SK-N-SH treated with all-trans-retinoic acid at 6 μM for 48 hours (cell line): ENCODE results near the gene MAP3K13.

ENCODE experiments used
- ATAC-seq: fragments of 200-7000 bp; cut with Tn5 transposase; 3 replicates; pipeline ENCODE4 v1.9.1; 2020; ENCODE audit warnings: mild to moderate bottlenecking, moderate library complexity
- BACH2 ChIP-seq: fragments of 250-450 bp; sonication (Bioruptor Pico); IDR thresholded peaks from 2 replicates; pipeline ENCODE4 v1.9.0; 2021; ENCODE audit warnings: mild to moderate bottlenecking, borderline replicate concordance
- CSDC2 ChIP-seq: fragments of 250-450 bp; sonication (Bioruptor Pico); IDR thresholded peaks from 2 replicates; pipeline ENCODE4 v1.5.0; 2020; ENCODE audit warnings: mild to moderate bottlenecking, moderate library complexity
- ESRRG ChIP-seq: fragments of 250-450 bp; sonication (Bioruptor Pico); IDR thresholded peaks from 2 replicates; pipeline ENCODE4 v1.6.1; 2021; ENCODE audit warnings: mild to moderate bottlenecking
- GLIS3 ChIP-seq: fragments of 250-450 bp; sonication (Bioruptor Pico); IDR thresholded peaks from 2 replicates; pipeline ENCODE4 v1.5.0; 2020; ENCODE audit warnings: mild to moderate bottlenecking, moderate library complexity
- ISL1 ChIP-seq: fragments of 250-450 bp; sonication (Bioruptor Pico); IDR thresholded peaks from 2 replicates; pipeline ENCODE4 v2.1.2; 2022; ENCODE audit warnings: mild to moderate bottlenecking, moderate library complexity
- PPARA ChIP-seq: fragments of 250-450 bp; sonication (Bioruptor Pico); IDR thresholded peaks from 2 replicates; pipeline ENCODE4 v1.5.0; 2020; ENCODE audit warnings: mild to moderate bottlenecking, borderline replicate concordance
- RARB ChIP-seq: fragments of 250-450 bp; sonication (Bioruptor Pico); IDR thresholded peaks from 2 replicates; pipeline ENCODE4 v1.8.0; 2021; ENCODE audit warnings: mild to moderate bottlenecking, moderate library complexity
- SNAI2 ChIP-seq: fragments of 250-450 bp; sonication (Bioruptor Pico); IDR thresholded peaks from 2 replicates; pipeline ENCODE4 v1.5.0; 2020; ENCODE audit warnings: mild to moderate bottlenecking, moderate library complexity
- TCF4 ChIP-seq: fragments of 250-450 bp; sonication (Bioruptor Pico); IDR thresholded peaks from 2 replicates; pipeline ENCODE4 v1.8.0; 2021; ENCODE audit warnings: mild to moderate bottlenecking, moderate library complexity, borderline replicate concordance
- TOX ChIP-seq: fragments of 250-450 bp; sonication (Bioruptor Pico); IDR thresholded peaks from 2 replicates; pipeline ENCODE4 v1.8.0; 2021; ENCODE audit warnings: mild to moderate bottlenecking, moderate library complexity, borderline replicate concordance
- ZFP3 ChIP-seq: fragments of 250-450 bp; sonication (Bioruptor Pico); IDR thresholded peaks from 2 replicates; pipeline ENCODE4 v1.5.0; 2020; ENCODE audit warnings: mild to moderate bottlenecking, moderate library complexity
- ZFP30 ChIP-seq: fragments of 450-650 bp; formaldehyde crosslinking; IDR thresholded peaks from 2 replicates; pipeline ENCODE4 v1.5.0; 2022; ENCODE audit warnings: mild to moderate bottlenecking, moderate library complexity
- ZNF565 ChIP-seq: fragments of 450-650 bp; formaldehyde crosslinking; conservative IDR thresholded peaks from 2 replicates; pipeline ENCODE4 v1.5.0; 2020; ENCODE audit warnings: low read depth, mild to moderate bottlenecking, moderate library complexity
- ZNF70 ChIP-seq: fragments of 450-650 bp; formaldehyde crosslinking; IDR thresholded peaks from 2 replicates; pipeline ENCODE4 v1.5.0; 2020; ENCODE audit warnings: mild to moderate bottlenecking, moderate library complexity
- ZNF8 ChIP-seq: fragments of 450-650 bp; formaldehyde crosslinking; IDR thresholded peaks from 2 replicates; pipeline ENCODE4 v1.5.0; 2020; ENCODE audit warnings: mild to moderate bottlenecking, moderate library complexity
- TF ChIP-seq, protein P1 (sequence below): fragments of 250-450 bp; sonication (Bioruptor Pico); IDR thresholded peaks from 2 replicates; pipeline ENCODE4 v1.5.1; 2020; ENCODE audit warnings: low read depth, mild to moderate bottlenecking, moderate library complexity
- TF ChIP-seq, protein P2 (sequence below): fragments of 250-450 bp; sonication (Bioruptor Pico); IDR thresholded peaks from 2 replicates; pipeline ENCODE4 v1.5.0; 2020; ENCODE audit warnings: mild to moderate bottlenecking, moderate library complexity
- TF ChIP-seq, protein P3 (sequence below): fragments of 250-450 bp; sonication (Bioruptor Pico); IDR thresholded peaks from 2 replicates; pipeline ENCODE4 v1.5.1; 2021; ENCODE audit warnings: mild to moderate bottlenecking, moderate library complexity

Gene MAP3K13

DNA sequence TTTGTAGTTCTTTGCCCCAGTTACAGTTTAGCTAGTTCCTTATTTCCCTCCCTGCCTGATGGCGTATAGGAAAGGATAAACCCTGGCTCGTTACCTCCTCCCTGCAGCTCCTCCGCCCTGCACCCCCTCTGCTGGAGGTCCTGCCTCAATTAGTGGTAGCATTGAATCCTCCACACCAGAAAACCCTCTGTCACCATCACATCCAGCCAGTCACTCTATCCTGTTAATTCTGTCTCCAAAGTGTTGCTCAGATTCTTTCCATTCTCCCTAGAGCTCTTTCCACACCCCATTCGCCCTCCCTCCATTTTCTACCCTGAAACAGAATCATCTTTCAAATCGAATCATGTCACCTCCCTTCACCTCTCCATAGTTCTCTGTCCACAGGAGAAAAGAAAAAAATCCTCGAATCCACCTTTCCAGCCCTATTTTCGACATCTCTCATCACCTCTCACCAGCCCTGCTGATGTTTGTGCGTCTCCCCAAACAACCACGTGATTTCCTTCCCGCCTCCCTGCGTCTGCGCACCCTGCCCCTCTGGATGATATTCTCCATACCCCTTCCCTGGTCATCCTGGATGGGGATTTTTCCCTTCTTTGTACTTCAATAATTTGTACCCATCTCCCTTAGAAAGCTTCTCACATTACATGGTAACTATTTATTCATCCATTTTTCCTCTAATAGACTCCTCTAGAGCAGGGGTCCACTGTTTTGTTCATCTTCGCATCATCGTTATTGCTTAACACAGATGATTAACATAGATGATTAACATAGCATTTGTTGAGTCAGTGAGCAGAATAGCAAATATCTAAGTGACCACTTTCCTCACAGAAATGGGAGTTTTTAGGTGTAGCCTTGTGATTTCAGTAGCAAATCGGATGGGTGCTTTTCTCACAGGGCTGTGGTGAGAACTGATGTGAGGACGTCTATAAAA, 37.1 kb downstream of the MAP3K13 start:
- no peak for TF ChIP-seq SNAI2
- no peak for ATAC-seq

DNA sequence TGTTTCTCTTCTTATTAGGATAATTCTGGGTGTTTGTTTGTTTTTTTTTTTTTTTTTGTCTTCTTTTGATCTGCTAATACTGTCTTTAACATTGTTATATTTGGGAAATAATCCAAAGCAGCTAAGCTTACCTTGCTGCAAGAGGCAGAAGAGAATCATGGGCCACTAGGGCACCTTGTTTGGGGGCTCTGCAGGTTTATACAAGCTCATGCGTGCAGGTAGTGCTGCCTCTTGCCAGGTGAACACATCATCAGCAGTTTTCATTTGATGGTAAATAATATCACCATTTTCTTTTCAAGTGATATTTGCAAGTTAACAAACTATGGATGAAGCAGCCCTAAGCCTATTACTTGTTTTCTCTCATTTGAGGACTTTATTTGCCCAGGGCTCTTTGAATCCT, 37.9 kb downstream of the MAP3K13 start:
- ATAC-seq = no peak
- TF ChIP-seq, protein P1, sequence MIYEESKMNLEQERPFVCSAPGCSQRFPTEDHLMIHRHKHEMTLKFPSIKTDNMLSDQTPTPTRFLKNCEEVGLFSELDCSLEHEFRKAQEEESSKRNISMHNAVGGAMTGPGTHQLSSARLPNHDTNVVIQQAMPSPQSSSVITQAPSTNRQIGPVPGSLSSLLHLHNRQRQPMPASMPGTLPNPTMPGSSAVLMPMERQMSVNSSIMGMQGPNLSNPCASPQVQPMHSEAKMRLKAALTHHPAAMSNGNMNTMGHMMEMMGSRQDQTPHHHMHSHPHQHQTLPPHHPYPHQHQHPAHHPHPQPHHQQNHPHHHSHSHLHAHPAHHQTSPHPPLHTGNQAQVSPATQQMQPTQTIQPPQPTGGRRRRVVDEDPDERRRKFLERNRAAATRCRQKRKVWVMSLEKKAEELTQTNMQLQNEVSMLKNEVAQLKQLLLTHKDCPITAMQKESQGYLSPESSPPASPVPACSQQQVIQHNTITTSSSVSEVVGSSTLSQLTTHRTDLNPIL = no peak
- TF ChIP-seq ESRRG (no peak), TOX (CRISPR knock-in tag) (no peak), BACH2 (no peak), ZNF70 (CRISPR knock-in tag) (no peak), CSDC2 (CRISPR knock-in tag) (no peak), SNAI2 (no peak), ZFP3 (CRISPR knock-in tag) (peak; percentile 34; the same call in 1 of the 2 replicates)

- TF ChIP-seq ZNF70 (CRISPR knock-in tag) (0 out of 2 replicates have a peak, but pooled peaks have one; percentile 34), GLIS3 (no peak), RARB (CRISPR knock-in tag) (no peak), ZFP30 (no peak), TCF4 (CRISPR knock-in tag) (peak; percentile 59; the same call in 1 of the 2 replicates), PPARA (no peak), ZNF565 (CRISPR knock-in tag) (no peak), TOX (CRISPR knock-in tag) (no peak), BACH2 (no peak)
- TF ChIP-seq, protein P2, sequence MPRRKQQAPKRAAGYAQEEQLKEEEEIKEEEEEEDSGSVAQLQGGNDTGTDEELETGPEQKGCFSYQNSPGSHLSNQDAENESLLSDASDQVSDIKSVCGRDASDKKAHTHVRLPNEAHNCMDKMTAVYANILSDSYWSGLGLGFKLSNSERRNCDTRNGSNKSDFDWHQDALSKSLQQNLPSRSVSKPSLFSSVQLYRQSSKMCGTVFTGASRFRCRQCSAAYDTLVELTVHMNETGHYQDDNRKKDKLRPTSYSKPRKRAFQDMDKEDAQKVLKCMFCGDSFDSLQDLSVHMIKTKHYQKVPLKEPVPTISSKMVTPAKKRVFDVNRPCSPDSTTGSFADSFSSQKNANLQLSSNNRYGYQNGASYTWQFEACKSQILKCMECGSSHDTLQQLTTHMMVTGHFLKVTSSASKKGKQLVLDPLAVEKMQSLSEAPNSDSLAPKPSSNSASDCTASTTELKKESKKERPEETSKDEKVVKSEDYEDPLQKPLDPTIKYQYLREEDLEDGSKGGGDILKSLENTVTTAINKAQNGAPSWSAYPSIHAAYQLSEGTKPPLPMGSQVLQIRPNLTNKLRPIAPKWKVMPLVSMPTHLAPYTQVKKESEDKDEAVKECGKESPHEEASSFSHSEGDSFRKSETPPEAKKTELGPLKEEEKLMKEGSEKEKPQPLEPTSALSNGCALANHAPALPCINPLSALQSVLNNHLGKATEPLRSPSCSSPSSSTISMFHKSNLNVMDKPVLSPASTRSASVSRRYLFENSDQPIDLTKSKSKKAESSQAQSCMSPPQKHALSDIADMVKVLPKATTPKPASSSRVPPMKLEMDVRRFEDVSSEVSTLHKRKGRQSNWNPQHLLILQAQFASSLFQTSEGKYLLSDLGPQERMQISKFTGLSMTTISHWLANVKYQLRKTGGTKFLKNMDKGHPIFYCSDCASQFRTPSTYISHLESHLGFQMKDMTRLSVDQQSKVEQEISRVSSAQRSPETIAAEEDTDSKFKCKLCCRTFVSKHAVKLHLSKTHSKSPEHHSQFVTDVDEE = peak; percentile 29; the same call in 1 of the 2 replicates
- ATAC-seq = no peak
Measured at GRCh38 chr3:185401319-185401955, 38.5 kb downstream of the MAP3K13 start.

DNA sequence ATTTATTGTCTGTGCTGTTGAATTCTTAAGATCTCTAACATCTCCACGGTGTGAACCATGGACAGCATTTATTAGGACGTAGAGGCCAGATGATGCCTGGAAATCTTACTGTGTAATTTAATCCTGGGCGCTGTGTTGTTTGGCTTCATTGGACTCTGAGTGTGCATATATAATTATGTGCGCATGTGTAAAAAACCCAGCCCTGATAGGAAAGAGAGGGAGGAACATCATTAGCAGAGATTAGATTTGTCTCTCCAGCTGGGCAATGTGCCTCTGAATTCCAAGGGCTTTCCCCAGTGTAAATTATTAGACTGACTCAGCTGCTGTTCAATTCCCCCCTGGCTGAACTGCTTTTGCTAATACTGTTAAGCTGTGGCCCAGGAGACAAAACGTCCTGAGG, 39.6 kb downstream of the MAP3K13 start:
- no peak for TF ChIP-seq ESRRG
- TF ChIP-seq, protein P2 = peak; percentile 50; the same call in 1 of the 2 replicates
- ATAC-seq = peak; percentile 70

GRCh38 chr3:185403002-185403401, 40.1 kb downstream of the MAP3K13 start:
- no peak; the same call in 2 of the 3 replicates for ATAC-seq
- TF ChIP-seq ZNF565 (CRISPR knock-in tag) (no peak), BACH2 (no peak), ZNF70 (CRISPR knock-in tag) (peak; percentile 50; the same call in 1 of the 2 replicates), TOX (CRISPR knock-in tag) (no peak), ISL1 (CRISPR knock-in tag) (peak; percentile 64), GLIS3 (no peak), ZNF8 (CRISPR knock-in tag) (peak; percentile 11; the same call in 1 of the 2 replicates), ESRRG (no peak)
- TF ChIP-seq, protein P3, sequence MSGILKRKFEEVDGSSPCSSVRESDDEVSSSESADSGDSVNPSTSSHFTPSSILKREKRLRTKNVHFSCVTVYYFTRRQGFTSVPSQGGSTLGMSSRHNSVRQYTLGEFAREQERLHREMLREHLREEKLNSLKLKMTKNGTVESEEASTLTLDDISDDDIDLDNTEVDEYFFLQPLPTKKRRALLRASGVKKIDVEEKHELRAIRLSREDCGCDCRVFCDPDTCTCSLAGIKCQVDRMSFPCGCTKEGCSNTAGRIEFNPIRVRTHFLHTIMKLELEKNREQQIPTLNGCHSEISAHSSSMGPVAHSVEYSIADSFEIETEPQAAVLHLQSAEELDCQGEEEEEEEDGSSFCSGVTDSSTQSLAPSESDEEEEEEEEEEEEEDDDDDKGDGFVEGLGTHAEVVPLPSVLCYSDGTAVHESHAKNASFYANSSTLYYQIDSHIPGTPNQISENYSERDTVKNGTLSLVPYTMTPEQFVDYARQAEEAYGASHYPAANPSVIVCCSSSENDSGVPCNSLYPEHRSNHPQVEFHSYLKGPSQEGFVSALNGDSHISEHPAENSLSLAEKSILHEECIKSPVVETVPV = peak; percentile 60; the same call in 1 of the 2 replicates
- TF ChIP-seq, protein P2 = no peak
